GDM1 (cell line): ENCODE data around the gene PCID2.
"Not testable (repeated sequence)": the region's sequence is repeated elsewhere in the genome, so short reads cannot be mapped to it uniquely, and the experiment has no call there.

ENCODE experiments used
- DNase-seq: peaks from one replicate; lab custom pipeline; 2025; lab: John Stamatoyannopoulos, UW

PCID2 gene

DNA sequence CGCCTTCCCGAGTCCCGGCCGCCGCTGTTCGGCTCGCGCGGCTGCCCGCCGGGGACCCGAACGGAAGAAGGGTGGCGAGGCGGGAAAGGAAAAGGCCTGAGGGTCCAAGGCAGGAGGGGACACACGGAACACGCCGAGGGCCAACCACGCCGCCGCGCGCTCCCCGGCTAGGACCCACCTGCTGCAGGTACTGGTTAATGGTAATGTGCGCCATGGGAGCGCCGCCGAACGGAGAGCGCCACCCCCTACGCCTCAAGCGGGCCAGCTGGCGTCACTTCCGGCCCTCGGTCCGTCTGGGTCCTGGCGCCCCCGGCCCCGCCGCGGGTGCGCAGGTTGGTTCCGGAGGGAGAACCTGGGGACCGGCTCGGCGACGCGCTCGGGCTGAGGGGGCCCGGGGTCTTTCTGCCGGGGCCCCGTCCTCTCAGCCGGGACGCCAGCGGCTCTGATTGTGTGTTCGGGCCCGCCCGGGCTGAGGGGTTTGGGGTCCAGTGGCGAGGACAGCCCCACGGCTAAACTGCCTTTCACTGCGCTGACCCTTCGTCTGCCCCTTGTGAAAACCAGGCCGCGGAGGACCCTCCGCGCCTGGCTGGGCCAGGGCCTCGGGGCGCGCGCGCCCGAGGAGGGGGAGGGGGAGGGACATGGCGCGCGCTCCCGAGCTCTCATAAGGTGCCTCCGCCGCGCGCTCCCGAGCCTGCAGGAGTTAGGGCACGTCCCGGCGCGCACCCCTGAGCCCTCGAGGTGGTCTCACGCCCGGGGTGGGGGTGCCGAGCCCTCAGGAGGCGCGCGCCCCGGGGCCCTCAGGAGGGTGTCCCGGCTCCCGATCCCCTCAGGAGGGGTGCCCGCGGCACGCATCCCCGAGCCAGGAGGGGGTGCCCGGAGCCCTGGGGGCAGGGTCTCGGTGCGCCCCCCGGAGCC, at the start of gene PCID2:
TSS of gene PCID2 (minus strand) at position 249 of the 915 bp plus-strand sequence. CDS start at position 214, 35 bp downstream.
- peak; percentile 87 for DNase-seq

GRCh38 chr13:113257908-113258307, 49.4 kb upstream of the PCID2 start:
- DNase-seq, result not testable (repeated sequence)

DNA sequence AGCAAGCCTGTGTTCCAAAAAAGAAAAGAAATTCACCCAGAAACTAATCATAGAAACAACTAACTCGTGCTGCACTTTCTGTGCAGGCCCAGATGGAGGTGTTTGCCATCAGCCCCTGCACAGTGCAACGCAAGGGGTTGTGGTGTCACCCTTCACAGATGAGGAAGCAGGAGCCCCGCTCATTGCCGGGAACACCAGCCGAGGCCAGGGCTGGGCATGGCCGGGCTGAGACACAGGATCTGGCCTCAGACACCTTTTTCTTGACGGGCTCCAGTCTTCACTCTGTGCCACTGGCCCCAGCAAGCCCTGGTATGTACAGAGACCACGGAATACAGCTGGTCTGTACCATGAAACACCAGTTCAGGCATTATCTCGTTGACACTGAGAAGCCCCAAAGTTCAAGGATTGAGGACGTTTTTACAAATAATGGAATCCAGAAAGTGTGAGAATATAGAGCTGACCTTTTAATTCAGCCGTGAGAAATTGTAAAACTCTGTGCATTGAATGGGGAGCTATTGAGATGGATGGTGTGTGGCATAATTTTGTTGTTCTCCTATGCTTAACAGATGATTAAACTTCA, 44.1 kb upstream of the PCID2 start:
- no peak for DNase-seq

GRCh38 chr13:113245849-113246796, 37.7 kb upstream of the PCID2 start:
- DNase-seq, result no peak

DNA sequence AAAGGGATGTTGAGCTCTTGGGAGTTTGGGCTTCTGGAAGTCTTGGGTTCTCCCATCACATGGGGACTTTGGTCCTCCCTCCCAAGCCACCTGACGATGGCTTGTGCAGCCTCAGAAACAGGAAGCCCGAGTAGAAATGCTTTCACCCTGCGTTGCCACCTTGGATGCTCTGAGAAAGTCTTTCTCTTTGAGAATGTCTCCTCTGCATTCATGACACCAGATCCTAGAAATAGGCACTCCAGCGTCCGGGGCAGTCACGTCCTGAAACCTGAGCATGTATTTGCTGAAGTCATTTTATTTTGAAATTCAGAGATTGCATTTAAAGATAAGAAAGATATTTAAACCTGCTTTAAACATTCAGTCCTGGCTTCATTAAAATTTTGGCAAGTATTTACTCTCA, 35.4 kb upstream of the PCID2 start:
- no peak for DNase-seq

DNA sequence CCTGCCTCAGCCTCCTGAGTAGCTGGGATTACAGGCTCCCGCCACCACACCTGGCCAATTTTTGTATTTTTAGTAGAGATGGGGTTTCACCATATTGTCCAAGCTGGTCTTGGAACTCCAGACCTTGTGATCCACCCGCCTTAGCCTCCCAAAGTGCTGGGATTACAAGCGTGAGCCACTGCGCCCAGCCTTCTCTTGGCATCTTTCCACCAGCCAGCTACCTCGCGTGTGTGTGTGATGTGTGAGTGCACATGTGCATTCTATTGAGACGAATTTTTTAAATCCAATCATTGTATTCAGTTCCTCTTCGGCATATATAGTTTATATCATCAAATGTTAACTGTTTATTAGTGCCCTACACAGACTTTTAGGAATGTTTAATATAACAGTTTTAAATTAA, 33.2 kb upstream of the PCID2 start:
- DNase-seq, result not testable (repeated sequence)

DNA sequence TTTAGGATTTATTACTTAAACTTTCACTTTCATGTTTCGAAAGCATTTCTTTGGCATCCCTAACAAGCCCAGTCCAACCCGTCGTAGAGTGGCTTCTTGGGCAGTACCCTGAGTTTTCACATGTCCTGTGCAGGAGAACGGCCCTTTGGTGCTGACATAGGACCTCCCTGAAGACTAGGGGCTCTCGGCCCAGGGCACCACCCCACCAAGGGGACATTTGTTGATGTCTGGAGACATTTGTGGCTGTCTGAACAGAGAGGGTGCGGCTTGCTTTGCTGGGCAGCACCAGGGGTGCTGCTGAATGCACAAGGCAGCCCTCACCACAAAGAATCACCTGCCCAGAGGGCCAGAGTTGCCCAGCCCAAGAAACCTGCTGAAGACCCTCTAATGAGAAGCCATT, 31.5 kb upstream of the PCID2 start:
- no peak for DNase-seq

GRCh38 chr13:113239357-113239756, 30.9 kb upstream of the PCID2 start:
- no peak for DNase-seq

DNA sequence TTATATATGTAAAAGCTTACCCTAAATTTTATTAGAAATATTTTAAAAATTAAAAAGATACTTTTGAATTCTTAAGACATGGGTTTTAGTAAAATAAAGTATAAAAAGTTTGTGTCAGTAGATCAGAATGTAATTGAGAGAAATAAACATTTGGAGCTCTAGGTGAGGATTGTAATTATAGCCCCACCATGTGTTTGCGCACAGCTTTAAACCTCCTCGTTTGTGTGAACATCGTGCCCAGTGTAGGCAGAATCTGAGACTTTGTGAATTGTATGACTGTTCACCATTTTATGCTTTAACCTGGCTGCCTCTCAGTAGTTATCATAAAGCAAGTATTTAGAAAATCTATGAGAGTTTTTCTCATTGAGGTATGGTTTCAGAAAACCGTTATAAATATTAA, 30.1 kb upstream of the PCID2 start:
- DNase-seq, result no peak

DNA sequence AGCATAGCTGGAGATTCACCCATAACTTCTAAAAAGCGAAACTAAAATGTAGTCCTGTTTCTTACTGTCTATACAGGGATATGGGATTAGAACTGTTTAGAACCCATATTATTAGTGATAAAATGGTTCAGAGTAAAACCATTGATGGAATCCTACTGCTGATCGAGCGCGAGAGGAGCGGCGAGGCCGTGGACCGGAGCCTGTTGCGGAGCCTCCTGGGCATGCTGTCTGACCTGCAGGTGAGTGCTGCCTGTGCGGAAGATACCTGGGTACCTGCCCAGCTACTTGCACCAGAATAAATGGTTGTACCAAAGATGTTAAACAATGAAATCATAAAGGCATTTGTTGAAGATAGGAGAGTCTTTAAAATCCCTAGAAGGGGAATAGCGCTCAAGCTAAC, 24.6 kb upstream of the PCID2 start:
- no peak for DNase-seq

DNA sequence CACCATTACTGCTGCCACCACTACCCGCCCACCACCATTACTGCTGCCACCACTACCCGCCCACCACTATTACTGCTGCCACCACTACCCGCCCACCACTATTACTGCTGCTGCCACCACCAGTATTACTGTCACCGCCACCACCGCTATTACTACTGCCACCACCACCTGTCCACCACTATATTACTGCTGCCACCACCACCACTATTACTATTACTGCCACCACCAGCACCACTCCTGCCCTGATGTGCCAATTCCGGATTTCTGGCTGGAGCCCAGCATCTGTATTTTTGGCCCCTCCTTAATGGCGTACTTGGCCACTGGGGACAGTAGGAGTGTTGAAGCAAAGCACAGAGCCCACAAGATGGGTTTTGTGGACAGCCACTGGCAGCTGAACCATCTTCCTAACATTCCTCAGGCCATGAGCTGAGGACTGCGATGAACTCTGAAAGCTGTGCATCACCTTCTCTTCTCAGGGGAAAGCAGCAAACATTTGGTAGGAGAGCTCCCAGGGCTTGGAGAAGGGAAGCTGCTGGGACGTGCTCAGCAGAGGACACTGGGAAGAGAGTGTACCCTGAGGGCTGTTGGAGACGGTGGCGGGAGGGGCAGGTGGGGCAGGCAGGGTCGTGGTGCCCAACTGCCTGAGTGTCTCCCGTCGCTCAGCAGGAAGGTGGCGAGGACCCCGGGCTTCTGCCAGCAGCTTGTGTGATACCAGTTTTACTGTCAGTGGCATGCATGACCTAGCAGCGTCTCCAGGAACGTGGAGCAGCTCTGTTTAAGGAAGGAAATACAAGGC, 23.9 kb upstream of the PCID2 start:
- no peak for DNase-seq

GRCh38 chr13:113231306-113232207, 23.1 kb upstream of the PCID2 start:
- no peak for DNase-seq

DNA sequence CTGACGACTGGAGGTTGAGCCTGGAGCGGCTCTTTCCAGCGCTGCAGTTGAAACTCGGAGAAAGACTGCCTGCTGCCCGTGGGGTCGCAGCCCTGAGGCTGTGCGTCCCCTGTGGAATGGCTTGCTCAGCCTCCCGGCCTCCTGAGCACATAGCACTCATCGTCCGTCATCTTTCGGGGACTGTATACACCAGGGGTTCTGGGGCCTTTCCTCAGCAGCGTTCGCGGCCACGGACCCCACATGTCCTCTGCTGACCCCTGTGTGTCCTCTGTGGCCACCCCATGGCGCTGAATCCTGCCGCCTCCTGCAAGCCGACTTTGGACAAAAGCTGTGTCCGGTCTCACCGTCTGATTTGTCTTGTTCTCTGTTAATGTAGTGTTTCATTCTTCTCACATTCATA, 21.3 kb upstream of the PCID2 start:
- DNase-seq, result no peak

GRCh38 chr13:113229161-113229560, 20.7 kb upstream of the PCID2 start:
- DNase-seq, result no peak

DNA sequence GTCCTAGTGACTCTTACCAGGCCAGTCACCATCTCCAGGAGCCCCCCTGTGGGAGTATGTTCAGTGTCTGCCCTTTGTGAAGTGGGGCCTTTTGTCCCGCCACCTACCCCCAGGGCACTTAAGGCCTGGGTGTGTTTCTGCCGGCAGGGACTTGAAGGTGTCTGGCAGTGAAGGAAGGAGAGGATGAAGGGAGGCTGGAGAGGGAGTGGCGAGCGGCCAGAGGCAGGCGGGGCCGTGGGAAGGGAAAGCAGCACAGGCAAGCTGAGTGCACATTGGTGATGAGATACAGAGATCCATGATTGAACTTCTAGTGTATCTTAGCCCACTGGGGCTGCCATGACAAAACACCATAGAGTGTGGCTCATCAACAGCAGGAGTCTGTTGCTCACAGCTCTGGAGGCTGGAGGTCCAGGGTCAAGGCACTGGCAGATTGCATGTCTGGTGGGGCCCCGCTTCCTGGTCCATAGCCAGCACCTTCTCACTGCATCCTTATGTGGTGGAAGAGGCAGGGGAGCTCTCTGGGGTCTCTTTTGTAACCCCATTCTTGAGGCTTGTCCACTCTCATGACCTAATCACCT, 18.5 kb upstream of the PCID2 start:
- DNase-seq, result no peak

GRCh38 chr13:113225515-113225914, 17.0 kb upstream of the PCID2 start:
- no peak for DNase-seq

DNA sequence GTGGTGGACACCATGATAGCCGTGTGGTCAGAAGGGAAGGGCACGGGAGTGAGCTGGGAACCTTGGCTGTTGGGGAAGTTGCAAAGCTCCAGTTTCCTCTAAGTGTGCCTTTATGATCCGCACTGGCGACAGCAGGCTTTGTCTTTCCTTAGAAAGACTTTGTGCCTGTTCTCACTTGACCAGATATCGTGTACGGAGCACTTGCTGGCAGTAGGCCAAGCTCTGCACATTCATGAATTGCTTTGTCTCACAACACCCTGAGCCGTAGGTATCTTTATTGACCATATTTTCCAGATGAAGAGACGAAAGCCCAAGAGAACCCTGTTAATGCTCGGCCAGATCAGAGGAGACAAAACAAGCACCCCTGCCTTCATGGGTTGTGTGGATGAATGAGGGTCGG, 16.0 kb upstream of the PCID2 start:
- no peak for DNase-seq

- DNase-seq, result no peak
These were observed 14.6 kb upstream of the PCID2 start for GRCh38 chr13:113223070-113223469.

- DNase-seq, result no peak
These were observed 12.4 kb upstream of the PCID2 start for GRCh38 chr13:113220877-113221276.

GRCh38 chr13:113220141-113220598, 11.7 kb upstream of the PCID2 start:
- no peak for DNase-seq
